Stimulated activated CD8-positive, alpha-beta memory T cell treated with anti-CD3 and anti-CD28 coated beads, Interleukin-7, amount 100 ng/mL, for 4 hours (primary cell): ENCODE data around the gene SLC10A1.
"Not testable (repeated sequence)": the region's sequence is repeated elsewhere in the genome, so short reads cannot be mapped to it uniquely, and the experiment has no call there.

Source experiments
- DNase-seq, 2 donors: peaks; one replicate each; pipeline ENCODE4 v3.0.0-alpha.2; 2020; ENCODE audit warnings: low read depth in 2 of 2

Gene SLC10A1

GRCh38 chr14:69796797-69797500, at the start of gene SLC10A1:
Gene SLC10A1, minus strand, starts transcription at chr14:69797241. Its CDS starts 86 bp downstream, at chr14:69797155.
- no peak for DNase-seq

- no peak for DNase-seq
Observed at GRCh38 chr14:69845787-69846186, 48.7 kb upstream of the SLC10A1 start.

- DNase-seq: no peak
Observed at GRCh38 chr14:69845050-69845581, 48.1 kb upstream of the SLC10A1 start.

- no peak for DNase-seq
Observed at GRCh38 chr14:69844171-69844570, 47.1 kb upstream of the SLC10A1 start.

- DNase-seq: no peak
Observed at GRCh38 chr14:69842686-69843420, 45.8 kb upstream of the SLC10A1 start.

- no peak for DNase-seq
Observed at GRCh38 chr14:69841656-69842055, 44.6 kb upstream of the SLC10A1 start.

GRCh38 chr14:69839661-69840060, 42.6 kb upstream of the SLC10A1 start:
- no peak for DNase-seq

GRCh38 chr14:69838881-69839416, 41.9 kb upstream of the SLC10A1 start:
- no peak for DNase-seq

- no peak for DNase-seq
Observed at GRCh38 chr14:69828879-69829278, 31.8 kb upstream of the SLC10A1 start.

- DNase-seq: no peak
Observed at GRCh38 chr14:69828354-69828753, 31.3 kb upstream of the SLC10A1 start.

- DNase-seq: no peak
Observed at GRCh38 chr14:69827560-69827959, 30.5 kb upstream of the SLC10A1 start.

- no peak for DNase-seq
Observed at GRCh38 chr14:69822456-69822855, 25.4 kb upstream of the SLC10A1 start.

- DNase-seq: no peak
Observed at GRCh38 chr14:69820991-69821390, 23.9 kb upstream of the SLC10A1 start.

GRCh38 chr14:69819607-69820006, 22.6 kb upstream of the SLC10A1 start:
- DNase-seq: no peak

GRCh38 chr14:69818758-69819191, 21.7 kb upstream of the SLC10A1 start:
- DNase-seq: peak in 1 of 2 donors; percentile 4

GRCh38 chr14:69816216-69816615, 19.2 kb upstream of the SLC10A1 start:
- DNase-seq: no peak

- no peak for DNase-seq
Observed at GRCh38 chr14:69815556-69815955, 18.5 kb upstream of the SLC10A1 start.

GRCh38 chr14:69814397-69814796, 17.4 kb upstream of the SLC10A1 start:
- no peak for DNase-seq

- not testable (repeated sequence) for DNase-seq
Observed at GRCh38 chr14:69813346-69813745, 16.3 kb upstream of the SLC10A1 start.

GRCh38 chr14:69812711-69813110, 15.7 kb upstream of the SLC10A1 start:
- no peak for DNase-seq

- no peak for DNase-seq
Observed at GRCh38 chr14:69811868-69812252, 14.8 kb upstream of the SLC10A1 start.

GRCh38 chr14:69811227-69811867, 14.3 kb upstream of the SLC10A1 start:
- no peak for DNase-seq
